Breast epithelium (tissue), 3 donors: Measurements from ENCODE around the gene IL36B.

Source experiments
- CTCF ChIP-seq, 3 donors: fragments of 450-650 bp; IDR thresholded peaks; one replicate each; pipeline ENCODE4 v1.5.1; 2016 to 2017; ENCODE audit warnings: antibody characterized with exemption in 3 of 3, mild to moderate bottlenecking in 3 of 3, moderate library complexity in 3 of 3
- POLR2AphosphoS5 ChIP-seq, 3 donors: sonication (generic); formaldehyde crosslinking; IDR thresholded peaks; one replicate each; pipeline ENCODE4 v1.6.1; 2017; ENCODE audit warnings: antibody characterized with exemption in 3 of 3

GRCh38 chr2:113021312-113021711 lies 31.4 kb downstream of the IL36B start:
- no peak for TF ChIP-seq POLR2AphosphoS5 (IDR thresholded peaks at IDR 0.05)
- TF ChIP-seq CTCF (IDR thresholded peaks at IDR 0.05): no peak
